ENCODE data around the gene FREM3. TPM values are rescaled to one million over a fixed set of nuclear protein-coding genes. Genes with fewer than 3 reads are reported as not detected.

Gene FREM3
- total RNA-seq, 1 experiment from 2014 or later = not detected

DNA sequence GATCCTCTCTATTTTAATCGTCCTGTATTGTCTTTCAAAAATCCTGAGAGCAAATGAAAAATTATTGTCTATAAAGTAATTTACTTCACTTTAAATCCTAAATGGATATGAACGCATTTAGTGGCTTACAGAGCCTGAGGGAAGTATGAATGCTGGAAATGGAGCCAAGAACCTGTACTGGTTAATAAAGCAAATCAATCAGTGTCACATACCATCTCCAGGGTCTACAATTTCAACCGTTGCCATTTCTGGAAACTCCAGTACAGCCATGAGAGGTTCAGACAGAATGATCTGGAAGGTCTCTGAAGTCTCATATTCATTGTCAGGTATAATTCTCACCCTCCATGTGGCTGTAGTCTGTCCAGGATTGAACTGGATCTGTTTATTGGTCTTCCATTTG, 76.6 kb downstream of the FREM3 start:
- H3K27me3 ChIP-seq (ENCODE audit: low read length) = peaks cover 35% of the 10 kb centered on the region; the same call in 1 of the 2 replicates
- H3K4me1 ChIP-seq (ENCODE audit: insufficient read depth, low read length) = no peaks in the 10 kb centered on the region
- no peaks in the 10 kb centered on the region for H3K9me2 ChIP-seq (replicated peaks; ENCODE audit: low read length)
- H3K27ac ChIP-seq (ENCODE audit: low read length) = no peak overlapping the region
- no peak overlapping the region for H2AFZ ChIP-seq (ENCODE audit: low read length)
- DNase-seq (no peak), ATAC-seq (no peak)
- no peaks in the 10 kb centered on the region for H3K36me3 ChIP-seq (ENCODE audit: low read depth, low read length)
- no peaks in the 10 kb centered on the region for H3K9me3 ChIP-seq (ENCODE audit: low read length)
- no peaks in the 10 kb centered on the region for H3K79me2 ChIP-seq (ENCODE audit: low read length)
- CTCF ChIA-PET = no interaction called here
- H4K20me1 ChIP-seq (ENCODE audit: low read length) = no peaks in the 10 kb centered on the region
- no peak overlapping the region for H3K9ac ChIP-seq (ENCODE audit: low read length)
- intact Hi-C loops (cut with micrococcal nuclease) = no loop called here
- no peak overlapping the region for H3K4me2 ChIP-seq (ENCODE audit: low read length)
- no peak overlapping the region for H3K4me3 ChIP-seq (ENCODE audit: low read length)
- no TSS peak for BruUV-seq (replicated peaks)
- no peaks in the 10 kb centered on the region for H3F3A ChIP-seq (ENCODE audit: low read length, unreplicated experiment)
- no peak for TF ChIP-seq EZH2phosphoT487 (IDR thresholded peaks at IDR 0.05; ENCODE audit: borderline replicate concordance, low read length)
- TF ChIP-seq, protein P1, sequence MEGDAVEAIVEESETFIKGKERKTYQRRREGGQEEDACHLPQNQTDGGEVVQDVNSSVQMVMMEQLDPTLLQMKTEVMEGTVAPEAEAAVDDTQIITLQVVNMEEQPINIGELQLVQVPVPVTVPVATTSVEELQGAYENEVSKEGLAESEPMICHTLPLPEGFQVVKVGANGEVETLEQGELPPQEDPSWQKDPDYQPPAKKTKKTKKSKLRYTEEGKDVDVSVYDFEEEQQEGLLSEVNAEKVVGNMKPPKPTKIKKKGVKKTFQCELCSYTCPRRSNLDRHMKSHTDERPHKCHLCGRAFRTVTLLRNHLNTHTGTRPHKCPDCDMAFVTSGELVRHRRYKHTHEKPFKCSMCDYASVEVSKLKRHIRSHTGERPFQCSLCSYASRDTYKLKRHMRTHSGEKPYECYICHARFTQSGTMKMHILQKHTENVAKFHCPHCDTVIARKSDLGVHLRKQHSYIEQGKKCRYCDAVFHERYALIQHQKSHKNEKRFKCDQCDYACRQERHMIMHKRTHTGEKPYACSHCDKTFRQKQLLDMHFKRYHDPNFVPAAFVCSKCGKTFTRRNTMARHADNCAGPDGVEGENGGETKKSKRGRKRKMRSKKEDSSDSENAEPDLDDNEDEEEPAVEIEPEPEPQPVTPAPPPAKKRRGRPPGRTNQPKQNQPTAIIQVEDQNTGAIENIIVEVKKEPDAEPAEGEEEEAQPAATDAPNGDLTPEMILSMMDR (conservative IDR thresholded peaks at IDR 0.05; ENCODE audit: low read depth, low read length) = no peak
- no peak for TF ChIP-seq EZH2 (IDR thresholded peaks at IDR 0.05; ENCODE audit: low read length, unreplicated experiment)
- POLR2A ChIA-PET (ENCODE audit: unreplicated experiment) = no interaction called here

DNA sequence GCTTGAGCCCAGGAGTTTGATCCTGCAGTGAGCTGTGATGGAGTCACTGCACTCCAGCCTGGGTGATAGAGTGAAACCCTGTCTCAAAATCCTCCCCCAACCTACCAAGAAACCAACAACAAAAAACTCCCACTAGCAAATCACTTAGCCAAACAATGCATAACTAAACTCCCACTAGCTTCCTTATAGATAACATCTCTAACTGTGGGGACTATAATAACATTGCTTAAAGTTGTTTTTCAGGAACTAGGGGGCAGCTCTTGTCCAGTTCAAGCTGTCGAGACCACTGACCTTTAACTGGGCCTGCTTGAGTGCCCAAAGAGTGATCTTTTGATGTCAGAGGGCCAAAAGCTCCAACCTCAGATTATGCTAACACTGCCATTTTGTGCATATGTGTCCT, 81.7 kb downstream of the FREM3 start:
- no peak overlapping the region for H2AFZ ChIP-seq (ENCODE audit: low read length)
- intact Hi-C loops (cut with micrococcal nuclease) = no loop called here
- no peaks in the 10 kb centered on the region for H3K79me2 ChIP-seq (ENCODE audit: low read length)
- no peaks in the 10 kb centered on the region for H3K9me2 ChIP-seq (replicated peaks; ENCODE audit: low read length)
- no peak for DNase-seq
- H3K4me2 ChIP-seq (ENCODE audit: low read length) = no peak overlapping the region
- H3K36me3 ChIP-seq (ENCODE audit: low read depth, low read length) = no peaks in the 10 kb centered on the region
- CTCF ChIA-PET = interaction anchor here (0.7 kb wide), 1 partner anchor 60 kb away, joined by 4 read pairs; no protein-coding TSS in a partner anchor
- H4K20me1 ChIP-seq (ENCODE audit: low read length) = no peaks in the 10 kb centered on the region
- ATAC-seq = no peak
- H3F3A ChIP-seq (ENCODE audit: low read length, unreplicated experiment) = no peaks in the 10 kb centered on the region
- no peaks in the 10 kb centered on the region for H3K9me3 ChIP-seq (ENCODE audit: low read length)
- BruUV-seq (replicated peaks) = no TSS peak
- H3K27me3 ChIP-seq (ENCODE audit: low read length) = peaks cover 36% of the 10 kb centered on the region; the same call in 1 of the 2 replicates
- H3K9ac ChIP-seq (ENCODE audit: low read length) = no peak overlapping the region
- H3K4me1 ChIP-seq (ENCODE audit: insufficient read depth, low read length) = peaks cover 14% of the 10 kb centered on the region
- TF ChIP-seq EZH2 (IDR thresholded peaks at IDR 0.05; ENCODE audit: low read length, unreplicated experiment) = no peak
- no peak for TF ChIP-seq EZH2phosphoT487 (IDR thresholded peaks at IDR 0.05; ENCODE audit: borderline replicate concordance, low read length)
- TF ChIP-seq, protein P1 (conservative IDR thresholded peaks at IDR 0.05; ENCODE audit: low read depth, low read length) = no peak
- POLR2A ChIA-PET (ENCODE audit: unreplicated experiment) = no interaction called here
- no peak overlapping the region for H3K27ac ChIP-seq (ENCODE audit: low read length)
- no peak overlapping the region for H3K4me3 ChIP-seq (ENCODE audit: low read length)

GRCh38 chr4:143617994-143618679, 82.3 kb downstream of the FREM3 start:
- Histone ChIP-seq H3K9ac (ENCODE audit: low read length) (no peak overlapping the region), H3K27me3 (ENCODE audit: low read length) (peaks cover 43% of the 10 kb centered on the region), H3K4me3 (ENCODE audit: low read length) (no peak overlapping the region), H3F3A (ENCODE audit: low read length, unreplicated experiment) (no peaks in the 10 kb centered on the region), H3K4me1 (ENCODE audit: insufficient read depth, low read length) (peaks cover 14% of the 10 kb centered on the region), H4K20me1 (ENCODE audit: low read length) (no peaks in the 10 kb centered on the region), H3K79me2 (ENCODE audit: low read length) (no peaks in the 10 kb centered on the region), H2AFZ (ENCODE audit: low read length) (no peak overlapping the region), H3K4me2 (ENCODE audit: low read length) (no peak overlapping the region), H3K27ac (ENCODE audit: low read length) (no peak overlapping the region), H3K9me3 (ENCODE audit: low read length) (no peaks in the 10 kb centered on the region), H3K36me3 (ENCODE audit: low read depth, low read length) (no peaks in the 10 kb centered on the region), H3K9me2 (replicated peaks; ENCODE audit: low read length) (no peaks in the 10 kb centered on the region)
- CTCF ChIA-PET = no interaction called here
- POLR2A ChIA-PET (ENCODE audit: unreplicated experiment) = no interaction called here
- no peak for DNase-seq
- no TSS peak for BruUV-seq (replicated peaks)
- TF ChIP-seq, protein P1 (conservative IDR thresholded peaks at IDR 0.05; ENCODE audit: low read depth, low read length) = no peak
- TF ChIP-seq EZH2 (IDR thresholded peaks at IDR 0.05; ENCODE audit: low read length, unreplicated experiment) (no peak), EZH2phosphoT487 (IDR thresholded peaks at IDR 0.05; ENCODE audit: borderline replicate concordance, low read length) (no peak)
- ATAC-seq = no peak
- intact Hi-C loops (cut with micrococcal nuclease) = no loop called here
